Activated naive CD8-positive, alpha-beta T cell (primary cell): ENCODE data around the gene WWTR1.

ENCODE experiments used
- H3K27ac Mint-ChIP-seq: one replicate; pipeline ENCODE4 v1.8.0; 2021; ENCODE audit warnings: mixed read lengths
- H3K27me3 Mint-ChIP-seq: one replicate; pipeline ENCODE4 v1.8.0; 2021; ENCODE audit warnings: mixed read lengths
- H3K36me3 Mint-ChIP-seq: one replicate; pipeline ENCODE4 v1.8.0; 2021; ENCODE audit warnings: mixed read lengths
- H3K4me1 Mint-ChIP-seq: one replicate; pipeline ENCODE4 v1.8.0; 2021; ENCODE audit warnings: low read depth, mixed read lengths
- H3K4me3 Mint-ChIP-seq: one replicate; pipeline ENCODE4 v1.8.0; 2021; ENCODE audit warnings: mild to moderate bottlenecking, mixed read lengths
- H3K9me3 Mint-ChIP-seq: one replicate; pipeline ENCODE4 v1.8.0; 2021; ENCODE audit warnings: low read depth, mixed read lengths

The WWTR1 gene

DNA sequence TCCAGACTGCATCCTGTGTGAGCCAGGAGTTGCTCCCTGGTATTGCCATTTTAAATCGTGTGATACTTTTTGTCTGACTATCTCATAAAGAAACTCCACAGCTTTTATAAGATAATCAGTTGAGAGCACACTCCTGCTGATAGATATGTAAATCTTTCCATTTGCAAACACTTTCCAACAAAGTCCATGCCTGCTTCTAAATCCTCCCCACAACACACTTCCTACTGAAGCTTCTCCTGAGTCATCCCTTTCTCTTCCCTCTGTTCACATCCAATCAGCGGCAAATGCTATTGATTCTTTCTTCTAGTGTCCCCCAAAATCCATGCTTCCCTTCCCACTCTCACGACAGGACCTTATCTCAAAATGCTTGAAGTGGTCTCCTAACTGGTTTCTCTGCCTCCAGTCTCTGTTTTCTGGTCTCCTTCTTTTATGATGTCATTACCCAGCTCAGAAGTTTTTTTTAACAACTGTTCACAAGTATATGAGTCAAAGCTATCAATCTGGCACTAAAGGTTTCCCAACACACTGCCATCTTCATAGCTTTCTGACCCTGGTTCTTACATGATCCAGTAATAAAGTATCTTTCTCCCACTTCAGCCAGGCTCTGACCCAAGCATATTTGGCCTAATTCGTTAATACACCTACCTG lies 4.5 kb upstream of the WWTR1 start:
- Mint-ChIP-seq H3K27me3 (peaks cover 28% of the 10 kb centered on the region), H3K36me3 (no peaks in the 10 kb centered on the region), H3K27ac (no peak overlapping the region), H3K4me3 (no peak overlapping the region), H3K9me3 (no peaks in the 10 kb centered on the region), H3K4me1 (peaks cover 4% of the 10 kb centered on the region)

DNA sequence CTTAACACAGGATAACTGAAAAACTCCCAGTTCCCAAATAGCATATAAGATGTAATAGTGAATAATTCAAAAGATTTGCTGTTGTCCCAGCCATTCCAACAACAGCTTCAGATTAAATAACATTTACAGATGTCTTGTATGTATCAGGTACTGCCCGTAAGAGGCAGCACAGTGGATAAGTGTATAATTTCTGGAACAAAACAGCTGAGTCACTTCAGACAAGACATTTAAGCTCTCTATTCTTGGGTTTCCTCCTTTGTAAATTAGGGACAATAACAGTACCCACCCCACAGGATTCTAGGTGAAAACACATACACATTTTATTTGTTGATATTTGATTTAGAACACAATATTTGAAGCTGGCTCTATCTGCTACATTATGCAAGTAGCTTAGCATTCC lies 2.6 kb upstream of the WWTR1 start:
- H3K27me3 Mint-ChIP-seq, result peaks cover 38% of the 10 kb centered on the region
- no peaks in the 10 kb centered on the region for H3K36me3 Mint-ChIP-seq
- H3K9me3 Mint-ChIP-seq, result no peaks in the 10 kb centered on the region
- H3K27ac Mint-ChIP-seq, result no peak overlapping the region
- H3K4me1 Mint-ChIP-seq, result peaks cover 8% of the 10 kb centered on the region
- H3K4me3 Mint-ChIP-seq, result no peak overlapping the region

DNA sequence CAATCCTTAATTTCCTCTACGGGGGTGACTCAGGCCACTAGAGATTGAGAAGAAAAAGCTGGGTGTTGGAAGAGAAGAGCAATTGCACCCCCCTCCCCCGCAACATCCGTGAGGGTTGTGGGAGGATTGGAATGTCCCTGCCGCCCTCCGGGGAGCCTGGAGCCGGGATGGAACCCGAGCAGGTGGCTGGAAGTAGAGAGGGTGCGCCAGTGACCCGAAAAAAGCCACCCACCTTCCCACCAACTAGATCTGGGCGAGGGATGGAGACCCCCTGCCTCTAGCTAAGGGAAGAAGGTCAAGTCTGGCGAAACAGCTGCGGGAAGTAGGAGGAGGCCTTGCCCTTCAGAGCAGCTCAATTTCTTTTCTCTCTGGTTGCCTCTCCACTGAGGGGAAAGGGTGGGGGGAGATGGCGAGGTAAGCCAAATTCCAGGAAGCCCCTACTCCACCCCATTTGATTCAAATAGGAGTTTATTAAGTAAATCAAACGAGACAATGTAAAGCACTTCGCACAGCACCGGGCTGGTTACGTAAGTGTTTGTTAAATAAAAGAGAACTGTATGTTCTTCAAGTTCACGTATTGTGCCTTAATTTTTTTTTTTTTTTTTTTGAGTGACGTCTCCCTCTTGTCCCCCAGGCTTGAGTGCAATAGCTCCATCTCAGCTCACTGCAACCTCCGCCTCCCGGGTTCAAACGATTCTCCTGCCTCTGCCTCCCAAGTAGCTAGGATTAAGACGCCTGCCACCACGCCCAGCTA lies 1.1 kb upstream of the WWTR1 start:
- H3K9me3 Mint-ChIP-seq, result no peaks in the 10 kb centered on the region
- peaks cover 8% of the 10 kb centered on the region for H3K4me1 Mint-ChIP-seq
- H3K27ac Mint-ChIP-seq, result no peak overlapping the region
- peaks cover 43% of the 10 kb centered on the region for H3K27me3 Mint-ChIP-seq
- no peaks in the 10 kb centered on the region for H3K36me3 Mint-ChIP-seq
- H3K4me3 Mint-ChIP-seq, result peak overlapping the region; percentile 72

DNA sequence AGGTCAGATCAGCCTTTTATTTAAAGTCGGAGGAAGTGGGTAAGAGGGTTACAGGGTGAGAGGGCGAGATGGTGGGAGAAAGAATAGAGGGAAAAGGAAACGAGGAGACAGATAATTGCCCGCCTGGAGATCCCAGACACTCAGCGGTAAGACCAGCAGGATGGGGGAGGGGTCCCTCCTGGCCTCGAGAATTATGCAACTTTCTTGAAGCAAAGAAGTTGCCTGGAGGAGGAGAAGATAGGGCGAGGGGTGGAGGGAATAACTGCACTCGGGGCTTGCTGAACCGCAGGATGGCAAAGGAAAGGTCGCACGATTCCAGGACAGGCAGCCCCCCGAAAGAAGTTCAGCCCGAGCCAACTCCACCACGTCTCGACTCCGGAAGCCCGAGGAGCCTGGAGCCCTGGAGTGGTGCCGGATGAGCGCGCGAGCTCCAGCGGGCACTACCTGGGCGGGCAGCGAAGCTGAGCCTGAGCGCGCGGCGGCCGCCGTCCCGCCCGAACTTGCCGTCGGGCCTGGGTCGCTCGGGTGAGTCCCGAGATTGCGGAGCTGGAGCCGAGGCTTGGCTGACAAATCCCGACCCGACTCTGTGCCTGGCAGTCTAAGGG lies 402 bp downstream of the WWTR1 start:
- peaks cover 38% of the 10 kb centered on the region for H3K27me3 Mint-ChIP-seq
- peak overlapping the region; percentile 76 for H3K4me3 Mint-ChIP-seq
- no peaks in the 10 kb centered on the region for H3K36me3 Mint-ChIP-seq
- peaks cover 8% of the 10 kb centered on the region for H3K4me1 Mint-ChIP-seq
- no peak overlapping the region for H3K27ac Mint-ChIP-seq
- H3K9me3 Mint-ChIP-seq, result no peaks in the 10 kb centered on the region

DNA sequence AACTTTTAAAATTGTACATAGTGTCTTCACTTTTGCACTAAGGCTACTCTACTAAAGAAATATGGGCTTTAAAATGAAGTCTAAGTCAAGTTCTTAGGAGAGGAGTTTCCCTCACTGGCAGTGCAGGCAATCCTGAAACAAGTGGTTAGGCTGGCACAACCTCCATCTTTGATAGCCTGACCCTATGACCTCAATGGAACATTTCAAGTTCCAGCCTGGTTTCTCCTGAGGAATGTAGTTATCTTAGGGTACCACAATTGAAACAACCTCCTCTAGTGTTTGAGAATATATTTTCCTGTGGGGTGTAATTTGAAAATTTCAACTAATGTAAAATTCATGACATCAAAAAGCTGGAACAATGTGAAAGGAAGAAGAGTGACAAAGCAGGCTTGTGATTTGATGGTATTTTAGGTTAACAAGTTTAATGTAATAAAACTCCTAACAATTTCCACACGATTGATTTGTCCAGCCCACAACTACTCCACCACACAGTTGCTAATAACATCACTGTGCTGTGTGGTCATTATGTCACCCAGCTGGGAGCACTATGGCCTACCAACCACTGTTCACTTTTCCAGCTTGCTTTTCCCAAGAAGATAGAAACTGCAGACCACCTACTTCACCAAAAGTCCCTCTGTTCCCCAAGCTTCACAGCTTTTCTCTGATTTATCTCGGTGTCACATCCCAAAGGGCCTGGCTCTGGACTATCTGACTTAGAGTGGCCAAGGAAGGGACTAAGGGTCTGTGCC lies 1.8 kb downstream of the WWTR1 start:
- no peaks in the 10 kb centered on the region for H3K9me3 Mint-ChIP-seq
- no peaks in the 10 kb centered on the region for H3K36me3 Mint-ChIP-seq
- peak overlapping the region; percentile 38 for H3K4me3 Mint-ChIP-seq
- no peak overlapping the region for H3K27ac Mint-ChIP-seq
- H3K27me3 Mint-ChIP-seq, result peaks cover 37% of the 10 kb centered on the region
- H3K4me1 Mint-ChIP-seq, result peaks cover 8% of the 10 kb centered on the region

DNA sequence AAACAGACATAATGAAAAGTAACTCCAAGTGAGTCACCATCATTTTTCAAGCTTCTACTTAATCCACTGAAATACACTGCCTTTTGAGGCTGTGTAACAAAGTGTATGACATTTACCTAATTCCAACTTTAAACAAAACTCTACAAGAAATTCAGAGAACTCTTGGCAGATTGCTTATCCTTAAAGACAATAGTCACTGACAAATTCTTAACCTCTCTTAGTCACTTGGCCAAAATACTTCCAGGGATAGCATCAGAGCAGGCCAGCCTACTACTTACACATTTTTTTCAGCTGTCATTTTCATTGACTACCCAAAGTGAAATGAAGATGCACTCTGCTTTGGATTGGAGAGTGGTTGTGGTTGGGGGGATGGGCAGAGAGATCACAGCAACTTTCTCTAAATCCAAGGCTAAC lies 3.6 kb downstream of the WWTR1 start:
- H3K9me3 Mint-ChIP-seq, result no peaks in the 10 kb centered on the region
- no peak overlapping the region for H3K4me3 Mint-ChIP-seq
- H3K36me3 Mint-ChIP-seq, result no peaks in the 10 kb centered on the region
- peaks cover 8% of the 10 kb centered on the region for H3K4me1 Mint-ChIP-seq
- H3K27ac Mint-ChIP-seq, result no peak overlapping the region
- H3K27me3 Mint-ChIP-seq, result peaks cover 32% of the 10 kb centered on the region

DNA sequence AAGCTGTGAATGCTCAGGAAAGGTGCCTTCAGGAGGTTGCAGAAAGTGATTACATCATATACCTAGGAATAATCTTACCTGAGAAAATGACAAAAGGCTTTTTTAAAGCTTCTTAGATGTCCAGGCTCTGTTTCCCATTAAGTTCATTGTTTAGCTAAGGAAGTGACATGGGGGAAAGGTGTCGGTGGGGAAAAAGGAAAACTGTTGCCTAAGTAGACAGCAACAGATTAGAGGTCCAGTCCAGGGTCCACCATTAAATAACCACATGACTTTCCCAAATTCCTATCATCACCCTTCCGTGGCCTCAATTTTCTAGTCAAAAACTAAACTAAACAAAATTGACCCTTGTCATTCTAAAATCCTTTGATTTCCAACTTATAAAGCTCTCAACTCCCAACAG lies 4.3 kb downstream of the WWTR1 start:
- H3K27me3 Mint-ChIP-seq, result peaks cover 34% of the 10 kb centered on the region
- H3K27ac Mint-ChIP-seq, result no peak overlapping the region
- H3K36me3 Mint-ChIP-seq, result no peaks in the 10 kb centered on the region
- no peak overlapping the region for H3K4me3 Mint-ChIP-seq
- H3K9me3 Mint-ChIP-seq, result no peaks in the 10 kb centered on the region
- peaks cover 7% of the 10 kb centered on the region for H3K4me1 Mint-ChIP-seq

DNA sequence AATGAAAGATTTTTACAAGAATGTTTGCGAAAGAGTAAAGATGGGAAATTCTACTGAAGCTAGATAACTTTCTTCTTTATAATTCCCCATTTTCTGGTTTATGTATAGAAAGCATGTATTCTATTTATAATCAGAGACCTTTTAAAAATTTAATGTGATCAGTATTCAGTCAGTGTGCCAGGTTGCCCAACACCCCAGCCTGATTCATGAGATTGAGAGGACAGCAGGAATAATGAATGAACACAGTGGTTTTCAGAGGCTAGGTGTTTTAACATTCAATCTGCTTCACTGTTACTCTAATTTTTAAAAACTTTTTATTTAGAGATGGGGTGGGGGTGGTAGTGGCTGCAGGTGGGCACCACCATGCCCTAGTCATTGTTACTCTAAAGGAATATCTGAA lies 4.7 kb downstream of the WWTR1 start:
- Mint-ChIP-seq H3K36me3 (no peaks in the 10 kb centered on the region), H3K4me1 (peaks cover 5% of the 10 kb centered on the region), H3K9me3 (no peaks in the 10 kb centered on the region), H3K27ac (no peak overlapping the region), H3K27me3 (peaks cover 35% of the 10 kb centered on the region), H3K4me3 (no peak overlapping the region)

DNA sequence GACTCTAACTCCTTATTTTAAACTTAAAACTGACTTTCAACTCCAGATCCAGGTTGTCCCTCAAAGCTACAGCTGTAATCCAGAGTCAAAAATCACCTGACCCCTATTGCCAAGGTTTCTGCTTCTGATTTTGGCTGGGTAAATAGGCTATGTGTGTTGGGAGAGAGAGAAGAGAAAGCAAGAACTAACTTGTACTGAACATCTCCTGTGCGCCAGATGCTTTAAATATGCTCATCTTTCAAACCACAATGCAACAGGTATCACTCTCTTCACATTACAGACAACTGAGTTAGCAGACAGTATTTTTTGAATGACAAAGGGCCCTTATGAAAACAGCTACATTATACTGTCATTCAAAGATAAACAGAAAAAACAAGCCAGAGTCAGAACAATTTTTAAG lies 7.0 kb downstream of the WWTR1 start:
- no peaks in the 10 kb centered on the region for H3K9me3 Mint-ChIP-seq
- no peak overlapping the region for H3K4me3 Mint-ChIP-seq
- no peaks in the 10 kb centered on the region for H3K4me1 Mint-ChIP-seq
- no peaks in the 10 kb centered on the region for H3K36me3 Mint-ChIP-seq
- H3K27ac Mint-ChIP-seq, result no peak overlapping the region
- peaks cover 26% of the 10 kb centered on the region for H3K27me3 Mint-ChIP-seq

DNA sequence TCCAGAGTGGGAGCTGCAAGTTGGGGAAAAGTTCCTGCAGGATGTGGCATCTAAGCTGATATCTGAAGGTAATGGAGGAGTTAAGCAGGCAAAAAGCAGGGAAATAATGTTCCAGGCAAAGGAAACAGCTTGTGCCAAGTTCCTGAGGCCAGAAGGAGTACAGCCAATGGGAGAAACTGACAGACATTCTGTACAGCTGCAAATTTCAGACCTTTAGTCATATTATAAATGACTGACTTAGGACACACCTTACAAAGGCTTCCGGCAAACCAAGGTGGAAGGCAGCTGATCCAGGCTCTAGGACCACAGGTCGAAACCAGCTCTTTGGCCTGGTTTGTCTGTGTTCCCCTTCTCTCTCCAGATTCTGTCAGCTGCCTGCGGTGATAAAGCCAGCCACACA lies 9.3 kb downstream of the WWTR1 start:
- Mint-ChIP-seq H3K27ac (no peak overlapping the region), H3K4me1 (no peaks in the 10 kb centered on the region), H3K9me3 (no peaks in the 10 kb centered on the region), H3K36me3 (no peaks in the 10 kb centered on the region), H3K27me3 (peaks cover 17% of the 10 kb centered on the region), H3K4me3 (no peak overlapping the region)

DNA sequence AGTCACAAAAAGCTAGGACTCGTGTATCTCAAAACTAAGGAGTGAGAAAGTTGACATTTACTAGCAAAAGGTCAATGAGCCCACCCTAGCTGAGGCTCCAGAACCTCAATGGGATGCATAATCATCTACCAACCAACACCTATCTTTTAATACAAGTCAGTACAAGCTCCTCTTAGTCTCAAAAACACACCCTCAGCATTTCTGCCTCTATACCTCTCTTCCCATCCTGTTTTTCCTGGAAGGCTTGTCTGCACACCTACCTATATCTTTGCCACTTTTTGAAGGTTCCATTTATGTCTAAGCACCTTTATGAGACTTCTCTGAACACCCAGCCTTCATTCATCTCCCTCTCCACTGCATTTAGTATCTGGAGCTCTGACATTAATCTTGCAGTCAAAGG lies 10.0 kb downstream of the WWTR1 start:
- Mint-ChIP-seq H3K36me3 (no peaks in the 10 kb centered on the region), H3K4me1 (no peaks in the 10 kb centered on the region), H3K27ac (no peak overlapping the region), H3K27me3 (peaks cover 17% of the 10 kb centered on the region), H3K4me3 (no peak overlapping the region), H3K9me3 (no peaks in the 10 kb centered on the region)

DNA sequence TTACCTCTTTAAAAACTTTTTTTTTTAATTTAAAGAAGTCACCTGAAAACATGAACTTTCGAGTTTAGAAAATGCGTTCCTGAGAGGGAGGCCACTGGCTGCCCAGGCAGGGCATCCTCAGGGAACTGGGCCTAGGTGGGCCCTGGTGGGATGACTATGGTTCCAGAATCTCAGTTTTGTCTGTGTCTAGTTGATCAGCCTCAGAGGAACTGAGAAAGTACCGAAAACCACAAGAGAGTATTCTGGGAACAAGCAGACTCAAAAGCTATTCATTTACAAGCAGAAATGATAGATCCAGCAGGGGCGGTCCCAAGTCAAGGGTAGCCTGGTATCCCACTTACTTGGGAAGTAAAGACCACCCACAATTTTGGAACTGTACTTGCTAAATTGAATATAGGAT lies 10.5 kb downstream of the WWTR1 start:
- Mint-ChIP-seq H3K27ac (no peak overlapping the region), H3K27me3 (peaks cover 17% of the 10 kb centered on the region), H3K4me3 (no peak overlapping the region), H3K36me3 (no peaks in the 10 kb centered on the region), H3K4me1 (no peaks in the 10 kb centered on the region), H3K9me3 (no peaks in the 10 kb centered on the region)

DNA sequence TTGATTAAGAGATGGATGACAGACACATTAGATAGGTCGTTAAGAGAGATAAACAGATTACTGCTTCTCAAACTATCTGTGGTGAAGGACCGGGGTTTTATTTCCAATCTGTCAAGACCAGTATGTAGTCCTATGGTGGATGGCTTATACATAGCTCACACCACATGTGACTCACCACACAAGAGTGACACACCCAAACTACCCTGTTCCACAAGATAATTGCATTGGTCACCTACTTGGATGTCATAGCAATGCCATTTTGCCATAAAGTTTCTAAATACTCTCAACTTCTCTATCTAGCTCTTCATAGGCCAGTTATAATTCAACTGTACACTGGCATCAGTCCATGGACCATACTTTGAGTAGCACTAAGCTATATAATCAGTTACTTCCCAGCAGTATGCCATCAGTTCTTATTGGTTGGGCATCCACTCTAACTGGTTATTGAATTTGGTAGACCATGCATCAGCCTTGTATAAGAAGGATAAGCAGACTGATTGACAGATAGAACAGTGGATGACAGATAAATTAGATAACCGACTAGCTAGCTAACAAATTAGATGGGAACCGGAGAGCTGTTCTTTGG lies 11.6 kb downstream of the WWTR1 start:
- Mint-ChIP-seq H3K27me3 (peaks cover 17% of the 10 kb centered on the region), H3K27ac (no peak overlapping the region), H3K4me3 (no peak overlapping the region), H3K9me3 (no peaks in the 10 kb centered on the region), H3K4me1 (no peaks in the 10 kb centered on the region), H3K36me3 (no peaks in the 10 kb centered on the region)

DNA sequence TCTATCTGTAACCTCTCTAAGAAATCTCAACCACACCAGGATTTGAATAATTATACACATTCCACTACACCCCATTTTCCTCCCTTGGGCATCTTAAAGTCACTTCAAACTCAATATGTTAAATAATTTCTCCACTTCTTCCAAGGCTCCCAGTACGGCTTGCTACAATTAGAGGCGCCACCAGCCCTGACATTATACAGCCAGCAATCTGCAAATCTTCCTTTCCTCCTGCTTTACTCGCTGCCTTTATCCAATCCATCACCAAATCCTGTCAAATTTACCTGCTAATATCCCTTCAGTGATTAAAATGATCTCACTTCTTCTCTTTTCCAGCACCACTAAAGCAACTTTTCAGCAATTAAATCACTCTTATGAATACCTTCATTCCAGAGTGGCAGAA lies 13.9 kb downstream of the WWTR1 start:
- Mint-ChIP-seq H3K4me3 (no peak overlapping the region), H3K27ac (no peak overlapping the region), H3K27me3 (peaks cover 7% of the 10 kb centered on the region), H3K36me3 (no peaks in the 10 kb centered on the region), H3K9me3 (no peaks in the 10 kb centered on the region), H3K4me1 (no peaks in the 10 kb centered on the region)

DNA sequence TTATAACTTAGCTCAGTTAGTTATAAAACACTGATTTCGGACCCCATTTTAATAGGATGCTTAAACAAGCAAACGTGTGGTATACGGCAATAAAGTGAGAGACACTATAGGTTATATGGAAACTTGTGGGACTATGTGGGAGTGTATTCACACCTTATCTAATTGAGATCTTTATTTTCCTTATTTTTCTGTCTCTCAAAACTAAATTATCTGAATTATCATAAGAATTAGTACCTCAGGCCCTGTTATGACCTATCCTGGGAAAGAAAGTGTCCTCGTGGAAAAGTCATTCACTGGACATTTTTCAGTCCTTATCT lies 14.4 kb downstream of the WWTR1 start:
- Mint-ChIP-seq H3K27ac (no peak overlapping the region), H3K36me3 (no peaks in the 10 kb centered on the region), H3K4me1 (no peaks in the 10 kb centered on the region), H3K9me3 (no peaks in the 10 kb centered on the region), H3K27me3 (peaks cover 5% of the 10 kb centered on the region), H3K4me3 (no peak overlapping the region)
